Vagina (tissue), 2 donors: Measurements from ENCODE around the gene GFER. TPM values are rescaled to one million over a fixed set of nuclear protein-coding genes. Genes with fewer than 3 reads are reported as not detected.
A peak's percentile ranks its signal among the peaks of the same experiment; 100 is the strongest.

Source experiments
- DNase-seq, 2 donors: peaks; one replicate each; pipeline ENCODE4 v3.0.0-alpha.2; 2017; ENCODE audit errors: extremely low spot score in 2 of 2
- H3K27ac ChIP-seq: fragments of 200-600 bp; sonication (generic); one replicate; pipeline ENCODE4 v1.5.1; 2019
- H3K27me3 ChIP-seq: fragments of 200-600 bp; sonication (generic); one replicate; pipeline ENCODE4 v1.5.1; 2019
- H3K36me3 ChIP-seq, 2 donors: fragments of 200-600 bp; sonication (generic); one replicate each; pipeline ENCODE4 v1.5.1; 2017 to 2019
- H3K4me1 ChIP-seq: fragments of 200-600 bp; sonication (generic); one replicate; pipeline ENCODE4 v1.5.1; 2019
- H3K4me3 ChIP-seq, 2 donors: fragments of 200-600 bp; sonication (generic); 1 replicate in 1 of 2; 2 replicates in 1 of 2; pipeline ENCODE4 v1.5.1; 2016 to 2019
- H3K9me3 ChIP-seq: fragments of 200-600 bp; sonication (generic); one replicate; pipeline ENCODE4 v1.5.1; 2019
- POLR2A ChIP-seq, 2 donors: fragments of 450-650 bp; IDR thresholded peaks; one replicate each; pipeline ENCODE4 v1.6.1; 2017; ENCODE audit warnings: antibody characterized with exemption in 2 of 2, mild to moderate bottlenecking in 2 of 2, moderate library complexity in 2 of 2
- POLR2AphosphoS5 ChIP-seq, 2 donors: sonication (generic); formaldehyde crosslinking; IDR thresholded peaks; one replicate each; pipeline ENCODE4 v1.9.0; 2017; ENCODE audit warnings: antibody characterized with exemption in 2 of 2, mild to moderate bottlenecking in 2 of 2, low read depth in 1 of 2; ENCODE audit not compliant: insufficient read depth in 1 of 2
- intact Hi-C: fragments of 100-400 bp; cut with DNase I; formaldehyde crosslinking; loops from one replicate; pipeline ENCODE4 v1.15.1; 2023
- total RNA-seq: library from RNA; depleted of rRNA; stranded (reverse); fragments of >200 nt; gene quantifications from one replicate; pipeline ENCODE4 v1.2.3, GENCODE V29; 2016
- TF ChIP-seq, protein P1 (sequence below), 3 experiments: fragments of 450-650 bp in 2 of 3; fragments of 200-600 bp in 1 of 3; sonication (generic) in 1 of 3; IDR thresholded peaks; one replicate each; pipeline ENCODE4 v1.5.1; 2017 to 2019; ENCODE audit warnings: antibody characterized with exemption in 3 of 3, mild to moderate bottlenecking in 2 of 3, moderate library complexity in 2 of 3

Gene GFER
- total RNA-seq, 1 donor from 2014 or later = 11.5 TPM

DNA sequence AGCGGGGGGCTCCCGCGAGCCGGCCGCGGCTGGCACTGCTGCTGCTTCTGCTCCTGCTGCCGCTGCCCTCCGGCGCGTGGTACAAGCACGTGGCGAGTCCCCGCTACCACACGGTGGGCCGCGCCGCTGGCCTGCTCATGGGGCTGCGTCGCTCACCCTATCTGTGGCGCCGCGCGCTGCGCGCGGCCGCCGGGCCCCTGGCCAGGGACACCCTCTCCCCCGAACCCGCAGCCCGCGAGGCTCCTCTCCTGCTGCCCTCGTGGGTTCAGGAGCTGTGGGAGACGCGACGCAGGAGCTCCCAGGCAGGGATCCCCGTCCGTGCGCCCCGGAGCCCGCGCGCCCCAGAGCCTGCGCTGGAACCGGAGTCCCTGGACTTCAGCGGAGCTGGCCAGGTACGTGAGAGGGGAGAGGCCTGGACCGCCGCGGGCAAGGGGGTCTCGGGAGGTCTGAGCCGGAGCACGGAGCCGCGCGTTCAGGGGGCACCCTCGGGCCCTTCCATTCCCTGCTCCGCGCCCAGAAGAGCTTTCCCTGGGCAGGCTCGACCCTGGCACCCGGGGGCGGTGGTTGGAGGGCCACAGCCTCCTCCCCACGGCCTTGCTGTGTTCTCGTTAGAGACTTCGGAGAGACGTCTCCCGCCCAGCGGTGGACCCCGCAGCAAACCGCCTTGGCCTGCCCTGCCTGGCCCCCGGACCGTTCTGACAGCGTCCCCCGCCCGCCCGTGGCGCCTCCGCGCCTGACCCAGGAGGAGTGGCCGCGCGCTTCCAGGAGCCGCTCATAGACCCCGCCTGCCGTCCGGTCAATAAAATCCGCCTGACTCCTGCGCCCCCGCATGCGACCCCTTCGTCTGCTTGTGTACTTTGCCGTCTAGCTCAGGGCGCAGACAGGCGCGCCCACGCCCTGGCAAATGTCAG, 36.2 kb downstream of the GFER start:
- intact Hi-C loops = loop anchor here (5.0 kb wide), 1 partner anchor 122 kb away; no protein-coding TSS in a partner anchor
- H3K27me3 ChIP-seq = peaks cover 11% of the 10 kb centered on the region
- no peaks in the 10 kb centered on the region for H3K36me3 ChIP-seq
- no peak for TF ChIP-seq POLR2AphosphoS5 (IDR thresholded peaks at IDR 0.05; ENCODE audit: insufficient read depth in 1 of 2, low read depth in 1 of 2)
- TF ChIP-seq, protein P1, sequence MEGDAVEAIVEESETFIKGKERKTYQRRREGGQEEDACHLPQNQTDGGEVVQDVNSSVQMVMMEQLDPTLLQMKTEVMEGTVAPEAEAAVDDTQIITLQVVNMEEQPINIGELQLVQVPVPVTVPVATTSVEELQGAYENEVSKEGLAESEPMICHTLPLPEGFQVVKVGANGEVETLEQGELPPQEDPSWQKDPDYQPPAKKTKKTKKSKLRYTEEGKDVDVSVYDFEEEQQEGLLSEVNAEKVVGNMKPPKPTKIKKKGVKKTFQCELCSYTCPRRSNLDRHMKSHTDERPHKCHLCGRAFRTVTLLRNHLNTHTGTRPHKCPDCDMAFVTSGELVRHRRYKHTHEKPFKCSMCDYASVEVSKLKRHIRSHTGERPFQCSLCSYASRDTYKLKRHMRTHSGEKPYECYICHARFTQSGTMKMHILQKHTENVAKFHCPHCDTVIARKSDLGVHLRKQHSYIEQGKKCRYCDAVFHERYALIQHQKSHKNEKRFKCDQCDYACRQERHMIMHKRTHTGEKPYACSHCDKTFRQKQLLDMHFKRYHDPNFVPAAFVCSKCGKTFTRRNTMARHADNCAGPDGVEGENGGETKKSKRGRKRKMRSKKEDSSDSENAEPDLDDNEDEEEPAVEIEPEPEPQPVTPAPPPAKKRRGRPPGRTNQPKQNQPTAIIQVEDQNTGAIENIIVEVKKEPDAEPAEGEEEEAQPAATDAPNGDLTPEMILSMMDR (IDR thresholded peaks at IDR 0.05) = no peak
- no peak for TF ChIP-seq POLR2A (IDR thresholded peaks at IDR 0.05)
- peaks cover 37% of the 10 kb centered on the region for H3K4me1 ChIP-seq
- H3K9me3 ChIP-seq = no peaks in the 10 kb centered on the region
- no peak overlapping the region for H3K27ac ChIP-seq
- DNase-seq = no peak
- peak overlapping the region in 1 of 2 donors; percentile 24 for H3K4me3 ChIP-seq

DNA sequence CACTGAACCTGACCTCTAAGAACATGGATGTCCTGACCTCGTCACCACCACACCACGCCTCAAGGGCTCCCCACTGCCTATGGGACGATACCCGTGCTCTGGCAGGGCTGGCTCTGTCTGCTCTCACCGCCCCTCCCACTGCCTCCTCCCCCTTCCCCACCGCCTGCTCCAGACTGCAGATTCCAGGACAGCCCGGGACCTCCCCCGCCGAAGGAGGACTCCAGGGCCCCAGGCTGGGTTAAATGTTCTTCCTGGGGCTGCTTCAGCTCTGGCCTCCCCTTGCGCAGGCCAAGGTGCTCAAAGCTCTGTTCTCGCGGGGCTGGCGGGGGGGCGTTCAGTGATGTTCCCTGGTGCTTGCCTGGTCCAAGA, 38.7 kb downstream of the GFER start:
- no peak for DNase-seq
- Histone ChIP-seq H3K27ac (peak overlapping the region; percentile 73), H3K4me1 (peaks cover 57% of the 10 kb centered on the region), H3K36me3 (no peaks in the 10 kb centered on the region), H3K4me3 (peak overlapping the region; percentile 24 to 42), H3K9me3 (no peaks in the 10 kb centered on the region), H3K27me3 (peaks cover 11% of the 10 kb centered on the region)
- intact Hi-C loops = loop anchor here (5.0 kb wide), 1 partner anchor 120 kb away; no protein-coding TSS in a partner anchor
- TF ChIP-seq POLR2A (IDR thresholded peaks at IDR 0.05) (no peak), POLR2AphosphoS5 (IDR thresholded peaks at IDR 0.05; ENCODE audit: insufficient read depth in 1 of 2, low read depth in 1 of 2) (no peak)
- TF ChIP-seq, protein P1 (IDR thresholded peaks at IDR 0.05) = no peak

DNA sequence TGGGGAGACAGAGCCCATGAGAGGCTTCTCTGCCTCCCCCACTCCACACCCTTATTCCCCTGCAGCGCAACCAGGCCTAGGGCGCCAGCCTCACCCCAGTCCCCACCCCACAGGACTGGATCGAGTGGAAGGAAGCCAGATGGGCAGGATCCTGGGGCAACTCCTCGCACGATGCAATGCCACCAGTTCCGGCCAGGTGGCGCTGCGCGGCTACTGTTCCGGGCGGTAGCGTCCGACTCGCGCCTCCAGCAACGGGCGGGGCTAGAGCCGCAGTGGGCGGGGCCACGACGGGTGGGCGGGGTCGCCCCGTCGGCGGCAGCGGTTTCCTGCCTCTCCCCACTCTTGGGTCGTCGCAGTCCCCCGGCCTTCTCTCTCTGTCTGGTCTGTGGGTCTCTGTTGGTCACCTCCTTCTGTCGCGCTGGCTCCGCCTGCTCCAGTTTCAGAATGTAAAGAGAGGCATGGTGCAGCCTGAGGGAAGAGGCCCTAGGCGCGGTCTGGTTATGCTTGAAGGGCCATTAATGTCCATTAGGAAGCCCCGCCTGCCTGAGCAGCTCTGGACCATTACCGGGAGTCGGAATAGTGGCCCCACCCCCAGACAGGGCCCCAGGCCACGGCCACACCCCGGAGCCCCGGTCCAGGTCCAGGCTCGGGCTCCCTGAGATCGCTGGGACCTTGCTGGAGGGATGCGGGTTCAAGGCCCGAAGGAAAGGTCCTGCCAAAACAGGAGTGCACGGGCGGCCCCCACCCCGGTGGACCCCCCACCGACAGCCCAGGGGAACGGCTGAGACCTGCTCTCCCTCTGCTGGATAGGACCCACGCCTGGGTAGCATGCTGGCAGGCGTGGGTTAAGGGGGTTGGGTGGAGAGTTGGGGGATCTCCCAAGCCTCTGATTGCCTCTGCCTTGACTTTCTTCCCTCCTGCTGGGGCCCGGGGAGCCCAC, 39.4 kb downstream of the GFER start:
- Histone ChIP-seq H3K4me1 (peaks cover 63% of the 10 kb centered on the region), H3K9me3 (no peaks in the 10 kb centered on the region), H3K27me3 (peaks cover 11% of the 10 kb centered on the region), H3K27ac (peak overlapping the region; percentile 73), H3K4me3 (peak overlapping the region; percentile 24 to 42), H3K36me3 (no peaks in the 10 kb centered on the region)
- no peak for TF ChIP-seq POLR2A (IDR thresholded peaks at IDR 0.05)
- TF ChIP-seq, protein P1 (IDR thresholded peaks at IDR 0.05) = peak; percentile 92 to 98 (median 98)
- TF ChIP-seq POLR2AphosphoS5 (IDR thresholded peaks at IDR 0.05; ENCODE audit: insufficient read depth in 1 of 2, low read depth in 1 of 2) = peak; percentile 73 to 78
- DNase-seq = no peak
- intact Hi-C loops = loop anchor here (5.0 kb wide), 1 partner anchor 119 kb away; no protein-coding TSS in a partner anchor

DNA sequence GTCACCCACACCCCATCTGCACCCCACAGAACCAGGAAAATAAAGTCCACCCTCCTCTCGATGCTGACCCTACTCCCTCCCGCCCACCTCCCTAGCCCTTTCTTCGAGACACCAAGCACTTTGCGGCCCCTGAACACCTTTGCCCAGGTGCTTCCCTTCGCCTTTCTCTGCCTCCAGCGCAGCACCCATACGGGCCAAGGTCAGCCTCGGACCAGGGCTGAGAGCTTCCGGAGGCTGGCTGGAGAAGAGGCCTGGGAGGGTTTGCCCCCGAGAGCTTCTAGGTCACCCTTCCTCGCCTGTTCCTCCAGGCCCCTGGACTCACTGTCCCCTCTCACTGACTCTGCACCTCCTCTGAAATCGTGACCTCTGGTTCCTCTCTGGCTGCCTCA, 40.0 kb downstream of the GFER start:
- peaks cover 11% of the 10 kb centered on the region for H3K27me3 ChIP-seq
- no peak for DNase-seq
- intact Hi-C loops = loop anchor here (5.0 kb wide), 1 partner anchor 118 kb away; no protein-coding TSS in a partner anchor
- TF ChIP-seq, protein P1 (IDR thresholded peaks at IDR 0.05) = no peak
- TF ChIP-seq POLR2AphosphoS5 (IDR thresholded peaks at IDR 0.05; ENCODE audit: insufficient read depth in 1 of 2, low read depth in 1 of 2) (no peak), POLR2A (IDR thresholded peaks at IDR 0.05) (no peak)
- H3K4me3 ChIP-seq = peak overlapping the region in 1 of 2 donors; percentile 24
- H3K9me3 ChIP-seq = no peaks in the 10 kb centered on the region
- H3K36me3 ChIP-seq = no peaks in the 10 kb centered on the region
- peaks cover 70% of the 10 kb centered on the region for H3K4me1 ChIP-seq
- peak overlapping the region; percentile 73 for H3K27ac ChIP-seq
